CD4-positive, alpha-beta T cell treated with Interleukin-1 beta for 1 hour (primary cell): ENCODE measurements around the gene LIPN.
"Not testable (repeated sequence)": the region's sequence is repeated elsewhere in the genome, so short reads cannot be mapped to it uniquely, and the experiment has no call there.

Experiments
- DNase-seq, 2 donors: peaks; one replicate each; pipeline ENCODE4 v3.0.0-alpha.2; 2020 to 2022

The LIPN gene, protein sequence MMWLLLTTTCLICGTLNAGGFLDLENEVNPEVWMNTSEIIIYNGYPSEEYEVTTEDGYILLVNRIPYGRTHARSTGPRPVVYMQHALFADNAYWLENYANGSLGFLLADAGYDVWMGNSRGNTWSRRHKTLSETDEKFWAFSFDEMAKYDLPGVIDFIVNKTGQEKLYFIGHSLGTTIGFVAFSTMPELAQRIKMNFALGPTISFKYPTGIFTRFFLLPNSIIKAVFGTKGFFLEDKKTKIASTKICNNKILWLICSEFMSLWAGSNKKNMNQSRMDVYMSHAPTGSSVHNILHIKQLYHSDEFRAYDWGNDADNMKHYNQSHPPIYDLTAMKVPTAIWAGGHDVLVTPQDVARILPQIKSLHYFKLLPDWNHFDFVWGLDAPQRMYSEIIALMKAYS

DNA sequence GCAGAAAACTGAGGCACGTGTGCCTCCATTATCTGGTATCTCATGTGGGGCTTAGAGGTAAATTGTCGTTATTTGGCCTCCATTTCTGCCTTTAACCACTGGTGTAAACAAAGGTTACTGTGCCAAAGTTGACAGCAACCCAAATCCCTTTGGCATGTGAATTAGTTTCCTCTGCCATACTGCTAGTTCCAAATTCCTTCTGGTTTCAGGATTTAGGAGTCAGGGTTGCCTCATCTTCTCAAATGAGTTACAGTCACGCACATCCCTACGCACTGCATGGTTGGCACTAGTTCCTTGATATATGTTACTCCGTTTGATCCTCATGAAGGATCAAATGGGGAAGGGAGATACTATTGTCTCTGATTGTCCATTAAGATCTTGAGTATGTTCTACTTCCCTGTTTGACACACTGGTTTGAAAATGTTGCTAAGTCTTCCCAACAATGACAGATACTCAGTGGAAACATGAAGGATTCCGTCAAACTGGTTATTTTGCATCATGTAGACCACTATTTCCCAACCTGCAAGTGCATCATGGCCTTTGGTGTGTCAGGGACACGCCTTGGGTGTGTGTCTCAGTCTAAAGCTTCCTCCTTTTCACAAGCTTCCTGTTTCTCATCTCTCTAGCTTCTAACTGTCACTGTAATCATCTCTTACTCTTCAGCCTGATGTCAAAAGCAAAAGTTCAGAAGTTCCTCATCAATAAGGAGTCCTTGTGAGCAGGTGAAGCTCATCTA, at the start of gene LIPN:
Gene LIPN, plus strand, starts transcription at position 655 of the 736 bp plus-strand sequence. CDS start 1,386 bp downstream, outside the sequence.
- peak; percentile 11 to 74 for DNase-seq

DNA sequence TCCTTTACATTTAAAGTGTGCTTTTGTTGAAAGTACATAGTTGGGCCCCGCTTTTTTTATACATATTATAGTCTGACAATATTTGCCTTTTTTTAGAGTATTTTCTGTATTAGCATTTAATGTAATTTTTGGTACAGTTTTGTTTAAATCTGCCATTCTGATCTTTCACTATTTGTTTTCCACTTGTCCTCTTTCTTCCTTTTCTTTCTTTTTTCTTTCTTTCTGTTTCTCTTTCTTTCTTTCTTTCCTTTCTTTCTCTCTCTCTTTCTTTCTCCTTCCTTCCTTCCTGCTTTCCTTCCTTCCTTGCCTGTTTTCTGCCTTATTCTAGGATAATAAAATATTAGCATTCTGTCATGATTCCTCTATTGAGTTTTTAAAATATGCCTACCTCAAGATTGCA, 44.3 kb upstream of the LIPN start:
- DNase-seq = no peak

DNA sequence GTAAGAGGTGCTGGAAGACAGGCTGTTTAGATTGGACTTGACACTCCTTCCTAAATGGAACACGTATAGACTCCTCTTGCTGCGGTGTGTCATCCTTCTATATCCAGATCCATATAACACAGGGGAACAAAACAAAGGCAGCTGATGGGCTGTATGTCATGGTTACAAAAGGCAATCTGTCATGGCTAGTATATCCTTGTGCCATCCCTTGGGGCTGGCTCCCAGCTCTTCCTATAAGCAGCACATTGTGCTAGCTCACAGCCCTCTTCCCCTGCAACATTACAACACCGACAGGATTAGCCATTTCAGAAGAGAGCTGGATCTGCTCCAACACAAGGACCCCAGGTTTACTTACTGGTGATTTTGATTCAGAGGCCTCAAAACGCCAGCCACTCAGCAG, 38.4 kb upstream of the LIPN start:
- DNase-seq = no peak

DNA sequence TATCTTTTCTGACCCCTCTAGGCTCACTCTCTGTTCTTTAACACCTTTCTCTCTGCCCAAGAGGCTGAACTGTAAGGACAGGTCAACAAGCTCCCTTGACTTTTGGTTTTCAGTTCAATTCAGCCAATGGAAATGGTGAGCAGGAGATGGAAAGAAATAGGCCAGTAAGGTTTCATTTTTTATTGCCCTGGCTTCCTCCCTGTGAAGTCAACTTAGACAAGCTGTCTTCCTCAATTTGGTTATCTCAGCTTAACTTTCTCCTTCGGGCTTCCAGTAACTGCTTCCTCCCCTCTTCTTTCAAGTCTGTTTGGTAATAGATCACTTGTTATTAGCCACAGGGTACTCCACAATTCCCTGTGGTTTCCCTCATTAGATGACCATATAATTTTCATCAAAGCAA, 34.0 kb upstream of the LIPN start:
- no peak for DNase-seq

DNA sequence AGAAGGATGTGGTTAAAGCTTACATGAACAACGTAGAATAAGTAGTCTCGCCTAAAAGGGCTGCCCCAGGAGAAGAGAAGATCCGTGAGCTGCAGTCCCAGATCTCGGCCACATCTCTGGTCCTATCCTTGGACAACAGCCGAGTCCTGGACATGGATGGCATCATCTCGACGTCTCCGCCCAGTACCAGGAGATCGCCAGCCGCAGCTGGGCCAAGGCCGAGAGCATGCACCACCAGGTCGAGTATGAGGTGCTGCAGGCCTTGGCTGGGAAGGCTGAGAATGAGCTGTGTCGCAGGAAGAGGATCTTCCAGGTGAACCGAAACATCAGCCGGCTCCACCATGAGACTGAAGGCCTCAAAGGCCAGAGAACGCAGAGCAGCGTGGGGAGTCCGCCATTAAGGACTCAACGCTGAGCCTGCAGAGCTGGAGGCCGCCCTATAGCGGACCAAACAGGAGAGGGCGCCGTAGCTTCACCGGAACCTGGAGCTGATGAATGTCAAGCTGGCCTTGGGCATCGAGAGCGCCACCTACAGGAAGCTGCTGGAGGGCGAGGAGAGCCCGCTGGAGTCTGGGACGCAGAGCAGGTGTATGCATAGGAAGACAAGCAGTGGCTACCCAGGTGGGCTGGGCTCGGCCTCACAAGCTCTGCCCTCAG, 31.6 kb upstream of the LIPN start:
- DNase-seq = peak; percentile 18 to 20

DNA sequence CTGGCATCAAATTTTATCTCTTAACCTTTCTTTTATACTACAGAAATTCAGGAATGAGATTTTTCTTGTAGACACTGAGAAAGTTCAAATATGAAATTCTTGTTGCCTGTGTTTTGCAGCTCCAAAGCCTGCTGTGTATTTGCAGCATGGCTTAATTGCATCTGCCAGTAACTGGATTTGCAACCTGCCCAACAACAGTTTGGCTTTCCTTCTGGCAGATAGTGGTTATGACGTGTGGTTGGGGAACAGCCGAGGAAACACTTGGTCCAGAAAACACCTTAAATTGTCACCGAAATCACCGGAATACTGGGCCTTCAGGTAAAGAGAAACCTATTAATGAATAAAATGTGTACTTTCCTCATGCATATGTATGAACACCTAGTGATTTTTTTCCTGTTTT, 29.0 kb upstream of the LIPN start:
- no peak for DNase-seq

DNA sequence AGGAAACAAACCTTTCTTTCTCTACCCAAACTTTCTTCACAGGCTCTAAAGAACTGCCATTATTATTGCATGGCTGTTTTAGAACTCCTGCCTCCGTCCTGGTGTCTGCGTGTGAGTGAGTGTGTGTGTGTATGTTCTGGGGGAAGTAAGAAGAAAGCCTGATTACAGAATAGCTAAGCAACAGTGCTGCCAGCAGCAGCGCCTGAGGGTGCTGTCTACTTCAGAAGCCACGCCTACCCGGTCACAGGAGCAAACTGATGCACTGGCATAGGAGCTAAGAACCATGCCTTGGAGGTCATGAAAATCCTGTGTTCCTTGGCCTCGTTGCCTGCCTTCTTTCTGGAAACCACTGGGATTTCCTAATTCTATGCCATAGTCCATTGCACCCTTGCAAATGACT, 28.5 kb upstream of the LIPN start:
- peak in 1 of 2 donors; percentile 39 for DNase-seq

DNA sequence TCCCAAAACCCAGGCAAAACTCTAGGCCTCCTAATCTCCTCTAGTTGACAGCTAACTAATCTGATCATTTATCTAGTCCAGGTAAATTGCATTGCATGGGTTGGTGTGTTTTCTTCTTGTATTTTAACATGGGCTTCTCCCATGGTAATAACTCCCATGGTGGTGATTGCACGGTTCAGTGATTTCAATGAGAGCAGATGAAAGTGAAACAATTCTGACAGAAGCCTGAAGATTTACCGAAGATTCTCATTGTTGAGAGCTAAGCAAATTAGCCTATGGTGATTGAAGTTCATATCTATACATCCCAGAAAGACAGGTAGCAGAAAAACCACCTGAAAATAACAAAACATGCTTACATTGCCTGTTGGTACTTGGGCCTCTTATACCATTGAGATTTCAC, 26.6 kb upstream of the LIPN start:
- no peak for DNase-seq

DNA sequence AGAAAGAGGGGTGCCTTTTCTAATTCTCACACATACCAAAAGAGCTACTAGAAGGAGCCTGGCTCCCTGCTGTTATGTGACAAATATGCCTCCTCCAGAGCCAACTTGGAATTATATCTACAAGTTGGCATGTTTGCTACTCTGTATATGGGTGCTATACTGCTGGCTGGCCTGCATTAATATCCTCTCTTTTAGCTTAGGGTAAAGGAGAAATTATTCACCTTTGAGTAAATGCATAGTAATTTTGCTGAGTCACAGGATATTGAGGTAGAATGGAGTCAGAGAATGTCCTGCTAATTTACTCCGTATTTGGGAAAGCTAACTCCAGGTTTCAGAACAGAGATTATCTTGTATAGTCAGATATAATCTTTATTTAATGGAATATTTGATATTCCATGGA, 24.2 kb upstream of the LIPN start:
- DNase-seq = no peak

DNA sequence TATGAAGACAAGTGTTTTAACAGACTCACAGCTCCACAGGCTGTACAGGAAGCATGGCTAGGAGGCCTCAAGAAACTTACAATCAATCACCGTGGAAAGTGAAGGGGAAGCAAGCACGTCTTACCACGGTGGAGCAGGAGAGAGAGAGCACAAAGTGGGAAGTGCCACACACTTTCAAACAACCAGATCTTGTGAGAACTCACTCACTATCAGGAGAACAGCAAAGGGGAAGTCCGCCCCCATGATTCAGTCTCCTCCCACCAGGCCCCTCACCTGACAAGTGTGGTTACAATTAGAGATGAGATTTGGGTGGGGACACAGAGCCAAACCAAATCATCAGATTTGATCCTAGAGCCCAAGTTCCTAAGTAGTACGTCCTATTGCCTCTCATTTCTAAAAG, 17.9 kb upstream of the LIPN start:
- DNase-seq = not testable (repeated sequence)

DNA sequence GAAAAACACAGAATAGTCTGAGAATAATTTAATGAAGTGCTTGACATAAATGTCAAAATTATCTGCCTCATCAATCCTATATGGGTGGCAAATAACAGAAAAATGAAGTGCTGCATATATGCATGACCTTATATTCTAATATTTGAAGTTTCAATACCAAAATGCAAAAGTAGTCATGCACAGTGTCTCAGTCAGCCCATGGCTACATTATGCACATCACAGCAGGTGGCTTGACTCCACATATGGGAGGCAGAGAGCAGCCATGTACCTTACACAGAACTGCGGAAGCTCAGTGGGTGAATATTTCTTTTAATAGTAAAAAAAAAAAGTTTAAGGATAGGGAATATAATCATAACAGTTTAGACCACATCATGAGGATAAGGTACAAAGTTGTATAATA, 17.4 kb upstream of the LIPN start:
- no peak for DNase-seq

DNA sequence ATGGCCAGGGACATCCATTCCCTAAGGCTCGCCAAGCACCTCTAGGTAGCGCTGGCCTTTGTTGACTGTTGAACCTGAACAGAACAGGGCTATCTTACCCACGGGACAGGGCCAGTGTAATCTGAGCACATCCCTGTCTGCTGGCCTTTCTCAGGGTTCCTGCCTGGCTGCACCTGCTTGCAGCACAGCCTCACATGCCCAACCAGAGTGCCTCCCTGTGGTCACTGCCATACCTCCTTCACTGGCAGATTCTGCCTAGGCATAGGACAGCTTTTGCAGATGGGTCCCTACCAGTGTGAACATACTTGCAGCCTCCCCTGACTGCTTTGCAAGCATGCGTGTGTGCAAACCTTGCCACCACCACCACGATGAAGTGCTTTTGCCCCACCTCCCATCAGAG, 15.8 kb upstream of the LIPN start:
- DNase-seq = no peak

DNA sequence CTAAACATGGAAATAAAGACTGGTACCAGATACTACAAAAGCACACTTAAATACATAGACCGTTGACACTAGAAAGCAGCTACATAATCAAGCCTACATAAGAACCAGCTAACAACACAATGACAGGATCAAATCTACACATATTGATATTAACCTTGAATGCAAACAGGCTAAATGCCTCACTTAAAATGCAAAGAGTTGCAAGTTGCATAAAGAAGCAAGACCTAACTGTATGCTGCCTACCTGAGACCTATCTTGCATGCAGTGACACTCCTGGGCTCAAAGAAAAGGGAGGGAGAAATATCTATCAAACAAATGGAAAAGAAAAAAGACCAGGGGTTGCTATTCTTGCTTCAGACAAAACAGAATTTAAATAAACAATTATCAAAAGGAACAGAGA, 14.2 kb upstream of the LIPN start:
- DNase-seq = no peak

DNA sequence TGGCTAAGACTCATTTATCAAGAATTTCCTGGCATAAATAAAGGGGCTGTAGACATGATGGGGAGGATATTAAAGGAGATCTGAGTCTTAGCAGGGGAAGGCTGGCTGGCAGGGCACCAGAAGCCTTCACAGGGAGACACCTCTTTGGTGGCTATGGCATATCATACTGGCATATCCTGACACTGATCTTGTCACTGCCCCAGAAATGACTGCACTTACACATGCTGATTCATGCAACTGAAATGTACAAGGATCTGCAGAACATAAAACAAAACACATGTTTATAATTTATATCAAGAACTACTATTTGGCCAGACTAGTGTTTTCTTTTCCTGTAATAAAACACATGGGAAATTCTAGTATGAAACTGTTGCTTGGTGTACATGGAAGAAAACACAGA, 5.5 kb upstream of the LIPN start:
- DNase-seq = no peak

DNA sequence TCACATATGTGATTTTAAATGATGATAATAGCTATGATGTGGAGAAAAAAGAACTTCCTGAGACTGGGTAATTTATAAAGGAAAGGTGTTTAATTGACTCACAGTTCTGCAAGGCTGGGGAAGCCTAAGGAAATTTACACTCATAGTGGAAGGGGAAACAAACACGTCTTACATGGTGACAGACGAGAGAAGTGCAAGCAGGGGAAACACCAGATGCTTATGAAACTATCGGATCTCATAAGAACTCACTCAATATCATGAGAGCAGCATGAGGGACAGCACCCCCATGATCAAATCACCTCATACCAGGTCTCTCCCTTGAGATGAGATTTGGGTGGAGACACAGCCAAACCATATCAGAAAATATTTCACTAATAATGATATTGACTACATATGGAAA, 4.1 kb upstream of the LIPN start:
- peak in 1 of 2 donors; percentile 14 for DNase-seq

DNA sequence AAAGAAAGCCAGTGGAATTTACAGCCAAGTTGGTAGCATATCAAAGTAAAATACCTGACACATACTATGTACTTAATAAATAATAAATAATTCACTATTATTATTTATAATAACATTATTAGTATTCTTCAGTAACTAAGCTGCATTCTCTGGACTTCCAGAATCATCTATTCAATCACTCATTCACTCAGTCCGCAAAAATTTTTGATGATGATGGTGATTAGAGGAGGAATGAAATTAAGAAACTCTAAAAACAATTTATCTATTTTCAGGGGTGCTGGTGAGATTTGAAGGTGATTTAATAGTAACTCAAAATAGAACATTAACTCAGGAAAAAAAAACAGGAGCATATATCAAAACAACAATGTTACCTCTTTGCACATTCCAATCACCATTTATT, 3.2 kb upstream of the LIPN start:
- DNase-seq = no peak

DNA sequence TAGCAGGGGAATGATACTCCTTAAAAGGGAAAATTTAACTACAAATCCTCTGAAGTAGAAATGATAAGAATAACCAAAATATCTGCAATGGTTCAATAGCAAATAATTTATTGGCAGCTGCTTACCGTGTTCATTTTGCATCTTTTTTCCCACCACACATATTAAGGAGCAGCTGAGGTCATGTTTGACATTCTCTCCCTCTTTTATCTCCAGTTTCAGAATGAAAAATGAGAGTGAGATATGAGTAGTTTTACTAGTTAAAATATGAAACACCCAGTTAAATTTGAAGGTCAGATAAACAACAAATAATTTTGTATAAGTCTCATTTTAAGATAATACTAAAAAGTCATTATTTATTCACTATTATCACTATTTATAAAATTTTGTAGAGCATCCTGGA, 3.1 kb downstream of the LIPN start:
- no peak for DNase-seq

DNA sequence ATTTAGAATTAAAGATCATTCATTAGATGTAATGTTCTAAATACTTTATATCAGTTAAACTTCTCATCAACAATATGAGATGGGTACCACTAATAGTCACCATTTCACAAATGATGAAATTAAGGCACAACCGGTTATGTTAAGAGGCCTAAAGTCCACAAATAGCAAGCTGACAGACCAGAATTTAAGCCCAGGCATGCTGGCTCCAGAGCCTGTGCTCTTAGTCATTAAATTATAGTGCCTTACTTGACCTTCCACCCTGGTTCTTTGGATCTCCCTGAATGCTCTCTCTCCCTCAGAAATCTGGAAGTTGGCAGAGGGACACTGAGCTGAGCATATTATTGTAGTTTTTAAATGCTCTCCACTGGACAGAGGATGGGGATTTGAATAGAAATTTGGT, 3.6 kb downstream of the LIPN start:
- DNase-seq = no peak

DNA sequence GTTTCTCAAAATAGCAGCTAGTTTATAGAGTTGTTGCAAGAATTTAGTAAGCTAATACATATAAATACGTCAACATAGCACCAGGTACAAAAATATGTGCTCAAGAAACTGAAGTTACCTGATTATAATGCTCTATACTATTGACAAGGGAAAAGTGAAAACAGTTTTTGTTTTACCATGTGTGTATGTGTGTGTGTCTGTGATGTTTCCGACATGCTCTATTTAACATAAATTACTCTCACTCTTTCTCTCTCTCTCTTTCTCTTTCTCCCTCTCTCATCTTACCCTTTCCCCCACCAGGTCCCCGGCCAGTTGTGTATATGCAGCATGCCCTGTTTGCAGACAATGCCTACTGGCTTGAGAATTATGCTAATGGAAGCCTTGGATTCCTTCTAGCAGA, 4.3 kb downstream of the LIPN start:
- DNase-seq = no peak

DNA sequence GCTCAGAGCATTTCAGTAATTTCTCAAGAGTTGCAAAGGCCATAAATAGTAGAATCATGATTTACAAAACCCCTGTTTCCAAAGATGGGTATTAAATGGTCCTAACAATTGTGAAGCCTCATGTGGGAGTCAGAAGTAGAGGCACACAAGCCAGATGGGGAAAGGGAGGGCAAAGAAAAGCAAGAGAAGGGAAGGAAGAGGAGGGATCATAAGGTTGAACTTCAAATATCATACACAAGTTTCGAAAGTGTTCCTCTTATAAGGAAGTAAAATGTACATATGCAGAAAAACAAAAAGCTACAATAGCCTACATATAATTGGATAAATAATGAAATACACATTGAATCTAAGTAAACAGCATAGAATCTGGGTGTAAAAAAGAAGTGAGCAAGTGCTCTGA, 6.0 kb downstream of the LIPN start:
- no peak for DNase-seq

DNA sequence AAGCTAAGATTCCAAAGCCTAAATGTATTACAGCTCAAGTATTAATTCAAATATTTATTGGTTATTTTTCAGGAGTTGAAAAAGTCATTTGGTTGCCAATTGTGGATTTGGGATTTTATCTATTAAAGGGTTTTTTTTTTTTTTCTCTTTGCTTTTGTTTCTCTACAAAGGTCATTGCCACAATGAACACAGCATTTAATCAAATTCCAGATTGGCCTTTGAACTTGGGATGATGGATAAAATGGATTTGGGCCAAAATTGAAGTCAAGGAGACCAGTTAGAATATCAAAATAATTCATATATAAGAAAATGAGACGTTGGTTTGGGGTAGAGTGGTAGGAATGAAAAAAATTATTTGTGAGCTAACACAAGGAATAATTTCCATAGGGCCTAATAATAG, 9.6 kb downstream of the LIPN start:
- no peak for DNase-seq

DNA sequence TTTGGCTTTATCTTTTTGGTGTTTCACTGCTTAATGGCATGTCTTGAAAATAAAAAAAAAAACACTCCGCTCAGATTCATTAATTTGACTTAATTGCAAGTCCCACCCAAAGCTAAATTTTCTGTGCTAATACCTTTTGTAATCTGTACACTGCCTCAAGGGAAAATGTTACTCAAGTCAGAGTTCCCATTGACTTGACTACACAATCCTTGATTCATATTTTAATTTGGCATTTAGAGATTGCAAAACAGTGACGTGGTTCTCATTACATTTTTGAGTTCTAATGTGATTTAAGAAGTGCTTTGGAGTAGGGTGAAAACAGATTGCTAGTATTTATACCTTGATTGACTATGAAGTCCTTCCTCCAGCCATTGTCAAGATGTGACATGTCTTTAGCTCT, 21.4 kb downstream of the LIPN start:
- no peak for DNase-seq

DNA sequence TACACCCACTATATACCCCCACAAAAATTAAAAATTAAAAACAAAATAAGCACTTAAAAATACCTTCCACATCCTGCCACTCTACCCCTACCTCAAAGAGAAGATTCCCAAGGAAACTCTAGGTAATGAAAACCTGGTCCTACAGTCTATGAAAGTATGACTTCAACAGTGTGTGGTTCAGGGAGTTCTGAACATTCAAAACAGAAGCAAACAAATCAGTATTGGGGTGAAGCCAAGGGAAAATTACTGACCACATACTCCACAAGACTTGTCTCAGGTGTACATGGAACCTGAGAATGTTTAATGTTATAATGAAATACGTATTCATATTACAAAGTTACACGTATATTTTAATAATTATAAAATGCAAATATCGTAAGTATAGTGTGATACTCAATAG, 22.4 kb downstream of the LIPN start:
- DNase-seq = no peak

DNA sequence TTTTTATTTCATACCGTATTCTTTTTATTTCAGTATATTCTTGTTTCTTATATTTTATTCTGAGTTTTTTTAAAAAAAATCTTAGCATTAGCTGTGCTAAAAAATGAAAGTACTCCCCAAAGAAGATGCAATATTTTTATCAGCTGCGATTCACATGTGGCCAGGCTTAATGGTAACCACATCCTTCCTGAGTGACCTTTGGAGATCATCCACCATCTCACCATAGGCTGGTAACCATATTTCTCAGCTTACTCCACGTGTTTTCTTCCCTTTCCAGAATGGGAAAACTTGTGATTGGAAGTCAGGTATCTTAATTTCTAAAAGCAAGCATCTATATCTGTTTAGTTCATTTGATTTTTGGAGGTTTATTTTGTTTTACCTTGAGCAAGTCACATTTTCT, 23.9 kb downstream of the LIPN start:
- DNase-seq = no peak
